Hepatocyte (in vitro differentiated cells): ENCODE data around the gene TESK2.

Experiments
- CTCF ChIP-seq: fragments of 200-600 bp; sonication (generic); IDR thresholded peaks from 2 replicates; pipeline ENCODE4 v1.5.1; 2016; ENCODE audit warnings: antibody characterized with exemption, mild to moderate bottlenecking; ENCODE audit not compliant: poor library complexity
- EZH2 ChIP-seq: fragments of 200-600 bp; sonication (generic); IDR thresholded peaks from 2 replicates; pipeline ENCODE4 v1.6.1; 2016; ENCODE audit warnings: antibody characterized with exemption, mild to moderate bottlenecking, borderline replicate concordance

GRCh38 chr1:45473302-45473701, 17.7 kb downstream of the TESK2 start:
- TF ChIP-seq CTCF (no peak), EZH2 (no peak)
